ENCODE data around the gene MYO1D.

Gene MYO1D

DNA sequence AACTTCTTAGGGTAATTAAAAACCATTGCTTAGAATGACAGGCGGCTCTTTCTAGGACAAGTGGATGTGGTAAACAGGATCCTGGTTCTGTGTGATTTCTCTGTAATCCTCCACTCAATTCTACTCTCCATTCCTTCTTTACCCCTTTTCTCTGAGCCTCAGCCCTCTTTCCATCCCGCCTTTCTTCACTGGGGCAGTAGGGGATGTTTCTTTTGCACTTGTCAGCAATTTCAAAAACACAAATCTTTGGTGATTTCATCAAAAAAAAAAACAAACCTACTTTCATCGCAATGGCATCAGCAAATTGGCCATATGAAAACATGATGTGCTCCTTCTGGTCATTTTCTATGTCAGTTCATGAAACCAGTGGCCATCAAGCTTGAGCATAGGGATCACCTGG lies 285.5 kb downstream of the MYO1D start:
- POLR2A ChIA-PET, result no interaction called here
- no peak for DNase-seq (ENCODE audit: extremely low spot score)

DNA sequence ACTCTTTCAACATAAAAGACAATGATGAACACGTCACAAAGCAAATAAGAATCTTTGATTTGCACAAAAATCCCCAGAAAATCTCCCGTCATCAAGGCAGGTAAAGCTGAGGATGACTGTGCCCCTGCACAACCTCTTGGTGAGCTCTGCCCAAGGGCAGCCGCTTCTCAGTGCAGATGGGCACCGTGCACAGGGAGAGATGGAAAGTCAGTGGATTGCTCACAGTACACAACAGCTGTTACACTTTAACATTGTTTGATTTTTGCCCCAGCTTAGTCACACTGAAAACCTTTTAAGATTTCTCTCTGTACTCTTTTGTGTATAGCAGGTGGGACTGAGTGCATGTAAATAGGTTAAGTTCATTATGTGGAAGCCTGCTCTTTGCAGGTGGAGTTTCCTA lies 285.9 kb downstream of the MYO1D start:
- CTCF ChIA-PET, result interaction anchor here (0.8 to 3.7 kb wide), 10 partner anchors 11 to 129 kb away, joined by 3 to 12 read pairs (median 4); no protein-coding TSS in a partner anchor
- TF ChIP-seq, protein P1, sequence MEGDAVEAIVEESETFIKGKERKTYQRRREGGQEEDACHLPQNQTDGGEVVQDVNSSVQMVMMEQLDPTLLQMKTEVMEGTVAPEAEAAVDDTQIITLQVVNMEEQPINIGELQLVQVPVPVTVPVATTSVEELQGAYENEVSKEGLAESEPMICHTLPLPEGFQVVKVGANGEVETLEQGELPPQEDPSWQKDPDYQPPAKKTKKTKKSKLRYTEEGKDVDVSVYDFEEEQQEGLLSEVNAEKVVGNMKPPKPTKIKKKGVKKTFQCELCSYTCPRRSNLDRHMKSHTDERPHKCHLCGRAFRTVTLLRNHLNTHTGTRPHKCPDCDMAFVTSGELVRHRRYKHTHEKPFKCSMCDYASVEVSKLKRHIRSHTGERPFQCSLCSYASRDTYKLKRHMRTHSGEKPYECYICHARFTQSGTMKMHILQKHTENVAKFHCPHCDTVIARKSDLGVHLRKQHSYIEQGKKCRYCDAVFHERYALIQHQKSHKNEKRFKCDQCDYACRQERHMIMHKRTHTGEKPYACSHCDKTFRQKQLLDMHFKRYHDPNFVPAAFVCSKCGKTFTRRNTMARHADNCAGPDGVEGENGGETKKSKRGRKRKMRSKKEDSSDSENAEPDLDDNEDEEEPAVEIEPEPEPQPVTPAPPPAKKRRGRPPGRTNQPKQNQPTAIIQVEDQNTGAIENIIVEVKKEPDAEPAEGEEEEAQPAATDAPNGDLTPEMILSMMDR (IDR thresholded peaks at IDR 0.05; ENCODE audit: control extremely low read depth, extremely low read depth, low read depth, missing control alignments), result no peak
- POLR2A ChIA-PET, result interaction anchor here (0.6 kb wide), 1 partner anchor 12 kb away, joined by 5 read pairs; no protein-coding TSS in a partner anchor
- DNase-seq (ENCODE audit: extremely low spot score), result no peak

More for the DNA sequence above, 285.5 kb downstream of the MYO1D start:
- TF ChIP-seq, protein P1 (IDR thresholded peaks at IDR 0.05; ENCODE audit: control extremely low read depth, extremely low read depth, low read depth, missing control alignments), result no peak
- CTCF ChIA-PET, result interaction anchor here (0.9 to 1.6 kb wide), 5 partner anchors 12 to 27 kb away, joined by 3 to 5 read pairs (median 4); no protein-coding TSS in a partner anchor

DNA sequence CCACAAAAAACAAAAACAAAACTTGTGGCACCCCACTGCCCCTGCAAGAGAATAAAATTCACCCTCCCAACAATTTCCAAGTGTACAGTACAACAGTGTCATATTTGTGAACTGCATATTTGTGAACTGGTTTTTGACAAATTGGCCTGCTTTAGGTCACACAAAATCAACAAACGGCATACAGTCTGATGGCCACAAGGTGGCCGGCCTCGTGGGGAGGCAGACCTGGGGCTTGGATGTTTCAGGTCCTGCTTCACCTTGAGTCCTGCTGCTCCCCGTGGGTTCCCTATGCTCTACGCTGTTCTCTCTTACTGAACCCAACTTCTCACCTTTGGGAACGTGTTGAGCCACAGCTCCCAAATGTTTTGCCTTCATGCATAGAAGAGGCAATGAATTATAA lies 287.9 kb downstream of the MYO1D start:
- CTCF ChIA-PET, result interaction anchor here (0.9 to 3.7 kb wide), 8 partner anchors 9 to 127 kb away, joined by 3 to 12 read pairs (median 4); no protein-coding TSS in a partner anchor
- no peak for DNase-seq (ENCODE audit: extremely low spot score)
- POLR2A ChIA-PET, result interaction anchor here (0.6 kb wide), 2 partner anchors 11 to 24 kb away, joined by 3 to 9 read pairs; no protein-coding TSS in a partner anchor
- TF ChIP-seq, protein P1 (IDR thresholded peaks at IDR 0.05; ENCODE audit: control extremely low read depth, extremely low read depth, low read depth, missing control alignments), result no peak

DNA sequence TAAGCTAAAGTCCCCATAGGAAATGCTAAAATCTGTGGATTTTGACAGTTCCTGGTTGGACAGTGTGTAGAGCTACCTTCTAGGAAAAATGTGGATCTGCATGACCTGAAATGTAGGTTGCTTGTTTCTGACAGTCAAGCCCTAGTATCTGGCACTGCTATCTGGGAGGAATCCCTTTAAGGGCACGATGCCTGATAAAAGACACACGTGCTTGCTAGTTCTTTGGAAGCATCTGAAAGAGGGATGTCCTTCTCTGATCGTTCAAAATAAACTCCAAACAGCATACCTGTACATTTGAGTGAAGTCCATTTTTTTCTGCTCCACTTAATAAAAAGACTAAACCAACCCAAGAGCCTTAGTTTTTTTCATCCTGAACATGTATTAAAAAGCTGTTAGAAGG lies 288.8 kb downstream of the MYO1D start:
- no peak for DNase-seq (ENCODE audit: extremely low spot score)
- ChIA-PET CTCF (interaction anchor here (1.0 to 3.7 kb wide), 7 partner anchors 10 to 126 kb away, joined by 3 to 12 read pairs (median 3); no protein-coding TSS in a partner anchor), POLR2A (interaction anchor here (0.6 kb wide), 1 partner anchor 10 kb away, joined by 3 read pairs; no protein-coding TSS in a partner anchor)
- TF ChIP-seq, protein P1 (IDR thresholded peaks at IDR 0.05; ENCODE audit: control extremely low read depth, extremely low read depth, low read depth, missing control alignments), result no peak

DNA sequence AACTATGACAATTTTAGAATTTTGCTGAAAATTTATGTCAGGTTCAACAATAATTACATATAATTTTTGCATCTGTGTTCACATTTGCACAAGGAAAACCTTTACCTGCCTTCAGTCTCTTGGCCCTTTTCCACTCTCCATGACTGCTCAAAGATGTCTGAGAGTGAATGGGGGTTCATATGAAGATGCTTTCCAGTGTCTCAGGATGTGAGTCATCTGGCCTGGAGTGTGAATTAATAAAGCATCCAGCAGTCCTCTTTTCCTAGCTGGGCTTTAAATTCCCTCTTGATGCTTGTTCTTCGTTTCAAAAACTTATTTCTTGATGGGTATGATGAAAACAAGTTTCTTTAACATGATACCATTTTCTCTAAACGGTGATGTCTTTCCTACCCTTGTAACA lies 290.3 kb downstream of the MYO1D start:
- CTCF ChIA-PET, result interaction anchor here (1.0 to 1.7 kb wide), 2 partner anchors 10 to 12 kb away, joined by 3 to 5 read pairs; no protein-coding TSS in a partner anchor

DNA sequence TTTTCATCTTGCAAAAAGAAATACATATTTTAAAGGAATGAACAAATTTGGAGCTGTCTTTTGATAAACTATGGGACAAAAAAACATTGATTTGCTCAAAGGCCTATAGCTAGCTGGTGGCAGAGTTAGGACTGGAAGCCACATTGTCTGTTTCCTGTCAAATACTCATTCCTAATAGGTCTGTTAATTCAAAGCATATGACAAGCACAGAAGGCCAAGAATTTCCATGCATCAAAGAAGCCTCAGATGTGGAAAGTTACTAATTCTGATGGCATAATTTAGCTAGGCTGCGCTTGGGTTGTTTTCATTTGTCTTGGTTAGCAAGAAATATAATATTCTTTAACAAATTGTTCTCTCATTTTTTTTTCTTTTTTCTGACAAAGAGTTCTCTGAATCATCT lies 292.1 kb downstream of the MYO1D start:
- DNase-seq (ENCODE audit: extremely low spot score), result no peak
- TF ChIP-seq, protein P1 (IDR thresholded peaks at IDR 0.05; ENCODE audit: control extremely low read depth, extremely low read depth, low read depth, missing control alignments), result no peak
- CTCF ChIA-PET, result interaction anchor here (0.9 to 1.4 kb wide), 4 partner anchors 9 to 67 kb away, joined by 3 read pairs; no protein-coding TSS in a partner anchor
- POLR2A ChIA-PET, result no interaction called here

More for the DNA sequence above, 290.3 kb downstream of the MYO1D start:
- POLR2A ChIA-PET, result no interaction called here
- no peak for DNase-seq (ENCODE audit: extremely low spot score)
- TF ChIP-seq, protein P1 (IDR thresholded peaks at IDR 0.05; ENCODE audit: control extremely low read depth, extremely low read depth, low read depth, missing control alignments), result no peak
